K562 (cell line): ENCODE data around the gene DLGAP3. TPM values are rescaled to one million over a fixed set of nuclear protein-coding genes. Genes with fewer than 3 reads are reported as not detected.
A peak's percentile ranks its signal among the peaks of the same experiment; 100 is the strongest.

Source experiments
- ATAC-seq: fragments of 200-7000 bp; cut with Tn5 transposase; 3 replicates; pipeline ENCODE4 v1.9.1; 2020; ENCODE audit warnings: moderate library complexity
- BruUV-seq: library from RNA; stranded (reverse); fragments of 400-500 nt; replicated peaks from 2 replicates; lab custom pipeline; 2021; lab: Mats Ljungman, UMichigan
- CTCF ChIA-PET: fragments of 300-600 bp; formaldehyde crosslinking; extraction: SDS; loops from one replicate; lab custom pipeline; 2021; ENCODE audit warnings: low intra/inter-chr PET ratio; lab: Yijun Ruan, JAX
- POLR2A ChIA-PET: fragments of 300-600, 350-650 bp; sonication (Branson Sonifier 250); formaldehyde crosslinking; extraction: SDS; loops from one replicate; lab custom pipeline; 2021; ENCODE audit warnings: antibody characterized with exemption, inconsistent platforms; lab: Yijun Ruan, JAX
- DNase-seq, 4 experiments: peaks; one replicate each; pipeline versions ENCODE4 v3.0.0 to v3.0.0-alpha.2; 2011 to 2018; ENCODE audit warnings: low spot score in 3 of 4, mixed read lengths in 3 of 4; ENCODE audit errors: extremely low read depth in 1 of 4
- FAIRE-seq: peaks from 2 replicates; lab custom pipeline; 2011; peaks lifted over from hg19 to GRCh38; lab: Jason Lieb, UNC
- H2AFZ ChIP-seq: 2 replicates; pipeline ENCODE4 v1.6.0; 2011; ENCODE audit warnings: low read depth, low read length, control low read depth, inconsistent platforms
- H3K27ac ChIP-seq: fragments of 200-600 bp; 3 replicates; pipeline ENCODE4 v1.8.0; 2011; ENCODE audit warnings: low read depth, mild to moderate bottlenecking, control low read depth, inconsistent platforms, low read length, moderate library complexity, mixed read lengths; ENCODE audit errors: extremely low read depth
- H3K27me3 ChIP-seq, 2 experiments: fragments of 300-600 bp in 1 of 2; 2 replicates in 1 of 2; 3 replicates in 1 of 2; pipeline versions ENCODE4 v1.6.0 to v1.8.0; 2011; ENCODE audit warnings: inconsistent platforms in 2 of 2, low read length in 2 of 2, mild to moderate bottlenecking in 1 of 2, mixed read lengths in 1 of 2, moderate library complexity in 1 of 2; ENCODE audit not compliant: control insufficient read depth in 2 of 2, insufficient read depth in 2 of 2
- H3K36me3 ChIP-seq: fragments of 300-600 bp; 3 replicates; pipeline ENCODE4 v1.8.0; 2011; ENCODE audit warnings: mild to moderate bottlenecking, low read length, inconsistent platforms; ENCODE audit not compliant: control insufficient read depth, insufficient read depth
- H3K4me1 ChIP-seq, 2 experiments: fragments of 200-600 bp in 1 of 2; replicated peaks in 1 of 2; 2 replicates in 1 of 2; 3 replicates in 1 of 2; pipeline versions ENCODE4 v1.5.1 to v1.8.0; 2011; ENCODE audit warnings: inconsistent platforms in 2 of 2, low read length in 2 of 2, mild to moderate bottlenecking in 1 of 2, mixed read lengths in 1 of 2, moderate library complexity in 1 of 2; ENCODE audit not compliant: control insufficient read depth in 2 of 2, insufficient read depth in 2 of 2
- H3K4me2 ChIP-seq: 2 replicates; pipeline ENCODE4 v1.6.1; 2011; ENCODE audit warnings: low read length, control low read depth, inconsistent platforms, mixed read lengths; ENCODE audit not compliant: insufficient read depth
- H3K4me3 ChIP-seq: fragments of 200-600 bp; sonication (generic), shearing (Covaris generic); 2 replicates; pipeline ENCODE4 v1.5.1; 2016; ENCODE audit warnings: control low read depth, inconsistent platforms
- H3K79me2 ChIP-seq: fragments of 200-600 bp; 3 replicates; pipeline ENCODE4 v1.8.0; 2011; ENCODE audit warnings: low read length, inconsistent platforms; ENCODE audit not compliant: control insufficient read depth, insufficient read depth
- H3K9ac ChIP-seq, 2 experiments: 2 replicates each; pipeline versions ENCODE4 v1.6.0 to v1.6.1; 2011; ENCODE audit warnings: low read depth in 2 of 2, low read length in 2 of 2, control low read depth in 1 of 2, inconsistent platforms in 1 of 2, mild to moderate bottlenecking in 1 of 2, mixed read lengths in 1 of 2; ENCODE audit not compliant: insufficient read depth in 1 of 2
- H3K9me1 ChIP-seq: one replicate; pipeline ENCODE4 v1.6.0; 2011; ENCODE audit warnings: inconsistent platforms, mild to moderate bottlenecking, low read length, moderate library complexity; ENCODE audit not compliant: control insufficient read depth, insufficient read depth
- H3K9me3 ChIP-seq: replicated peaks from 2 replicates; pipeline ENCODE4 v1.5.1; 2011; ENCODE audit warnings: low read depth, low read length, inconsistent platforms; ENCODE audit not compliant: control insufficient read depth, insufficient read depth
- H4K20me1 ChIP-seq: replicated peaks from 2 replicates; pipeline ENCODE4 v1.6.1; 2011; ENCODE audit warnings: low read length, inconsistent platforms, mixed read lengths; ENCODE audit not compliant: control insufficient read depth, insufficient read depth
- AFF1 ChIP-seq, 2 experiments: fragments of 450-650 bp; IDR thresholded peaks; 2 replicates each; pipeline ENCODE4 v1.6.1; 2018; ENCODE audit warnings: mild to moderate bottlenecking in 2 of 2, low read depth in 1 of 2; ENCODE audit not compliant: partially characterized antibody in 2 of 2
- PHB2 ChIP-seq: fragments of 450-650 bp; IDR thresholded peaks from 2 replicates; pipeline ENCODE4 v1.6.1; 2017; ENCODE audit warnings: low read depth
- RCOR1 ChIP-seq, 2 experiments: IDR thresholded peaks; 2 replicates each; pipeline ENCODE4 v1.6.1; 2012; ENCODE audit warnings: low read depth in 2 of 2, low read length in 2 of 2, borderline replicate concordance in 1 of 2, improper control_type of control experiment in 1 of 2
- RREB1 ChIP-seq: fragments of 250-450 bp; sonication (Bioruptor Pico); IDR thresholded peaks from 2 replicates; pipeline ENCODE4 v1.4.0; 2020
- ZFX ChIP-seq: sonication (generic); formaldehyde crosslinking; IDR thresholded peaks from 2 replicates; pipeline ENCODE4 v1.8.0; 2022; ENCODE audit warnings: mild to moderate bottlenecking, missing genetic modification reagents, moderate library complexity
- WGBS: fragments of 100-300 bp; shearing (Covaris generic); methylation state at CpG from one replicate; pipeline ENCODE4 v1.1.6; 2016; ENCODE audit warnings: low coverage, mixed read lengths; ENCODE audit not compliant: insufficient coverage; ENCODE audit errors: missing lambda C conversion rate; 5-methylcytosine and 5-hydroxymethylcytosine counted together
- in situ Hi-C: fragments of 300-500 bp; cut with MboI; formaldehyde crosslinking; loops from 4 replicates; pipeline ENCODE4 v1.15.0; 2018; ENCODE audit warnings: inconsistent platforms, mixed read lengths
- intact Hi-C: fragments of 100-400 bp; cut with micrococcal nuclease; formaldehyde crosslinking; loops from 2 replicates; pipeline ENCODE4 v1.14.2; 2022
- polyA plus RNA-seq, 8 experiments: library from polyadenylated mRNA; depleted of rRNA in 4 of 8; stranded (reverse) in 5 of 8; unstranded in 3 of 8; fragments of >200 nt; fragmentation: Nextera tagmentation in 2 of 8; fragmentation: Illumina TruSeq in 1 of 8; extraction: Ambion mirVana in 2 of 8; extraction: Trizol in 1 of 8; gene quantifications; 2 replicates each; pipeline versions ENCODE4 v1.2.1 to v1.2.3, GENCODE V29; 2011 to 2014; ENCODE audit warnings: inconsistent platforms in 1 of 8, missing spikeins in 1 of 8
- total RNA-seq, 7 experiments: library from RNA; depleted of rRNA in 6 of 7; stranded (reverse); fragments of >200 nt in 6 of 7; fragmentation: Illumina TruSeq in 2 of 7; extraction: Trizol in 2 of 7; gene quantifications; 2 replicates each; pipeline versions ENCODE4 v1.2.1 to v1.2.3, GENCODE V29; 2011 to 2021; ENCODE audit warnings: low replicate concordance in 1 of 7
- TF ChIP-seq, protein P1 (sequence below): fragments of 250-450 bp; sonication (Bioruptor Pico); IDR thresholded peaks from 2 replicates; pipeline ENCODE4 v1.8.0; 2022; ENCODE audit warnings: inconsistent platforms

Gene DLGAP3
- total and polyA plus RNA-seq, 9 of the 15 experiments (the other 6 are each of a cell fraction or from before 2014, with no cell fraction given): 0.01 to 0.16 (median 0.07) TPM; not detected in 6

DNA sequence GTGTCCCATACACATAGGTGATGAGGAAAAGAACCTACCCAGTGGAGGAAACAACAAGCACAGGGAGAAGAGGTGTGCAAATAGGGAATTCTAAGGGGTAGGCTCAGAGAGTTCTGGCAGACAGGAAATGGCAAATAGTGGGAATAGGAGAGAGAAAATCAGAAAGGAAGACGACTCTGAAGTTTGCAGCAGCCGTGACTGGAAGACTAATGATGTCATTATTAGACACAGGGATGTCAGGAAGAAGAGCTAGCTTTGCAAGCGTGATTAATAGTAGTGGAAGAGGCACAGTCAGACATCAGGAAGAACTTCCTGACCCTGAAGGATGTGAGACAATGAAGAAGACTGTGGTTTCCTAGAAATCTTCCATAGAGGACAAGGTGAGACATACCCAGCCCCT is 21.1 kb downstream of the DLGAP3 start (continued):
- no peak for TF ChIP-seq RREB1 (CRISPR knock-in tag)
- TF ChIP-seq ZFX (CRISPR knock-in tag): no peak

- H2AFZ ChIP-seq: no peak overlapping the region
- H3K27me3 ChIP-seq: peaks cover 26 to 46% of the 10 kb centered on the region in 2 experiments; a peak in 4 of 5 replicates
- peaks cover 0 to 11% of the 10 kb centered on the region in 2 experiments; a peak in 1 of 5 replicates for H3K4me1 ChIP-seq
- no TSS peak for BruUV-seq
- DNase-seq (peak in 2 of 4 experiments; percentile 26 to 33), FAIRE-seq (peak; percentile 79), ATAC-seq (no peak)
- intact Hi-C loops: no loop called here
- no peaks in the 10 kb centered on the region for H3K79me2 ChIP-seq
- H3K27ac ChIP-seq: no peak overlapping the region
- H3K9me3 ChIP-seq: no peaks in the 10 kb centered on the region
- POLR2A ChIA-PET: interaction anchor here (0.7 to 1.4 kb wide), 3 partner anchors 10 to 13 kb away, joined by 3 read pairs; no protein-coding TSS in a partner anchor
- H3K4me3 ChIP-seq: no peak overlapping the region
- 0 out of 2 replicates have a peak, but pooled peaks cover 6% of the 10 kb centered on the region for H4K20me1 ChIP-seq
- no peaks in the 10 kb centered on the region for H3K36me3 ChIP-seq
- CTCF ChIA-PET: no interaction called here
- WGBS: 1% methylated on average over 5 of the region's 5 CpGs
- in situ Hi-C loops: no loop called here
- no peak overlapping the region for H3K9ac ChIP-seq
- no peaks in the 10 kb centered on the region for H3K9me1 ChIP-seq
- no peak overlapping the region for H3K4me2 ChIP-seq
- TF ChIP-seq PHB2 (no peak), RCOR1 (IDR thresholded peaks at IDR 0.05; ENCODE audit: borderline replicate concordance in 1 of 2, low read depth in 2 of 2, low read length in 2 of 2) (peak in 1 of 2 experiments; percentile 53; a peak in 1 of 4 replicates), AFF1 (IDR thresholded peaks at IDR 0.05; ENCODE audit: low read depth in 1 of 2, partially characterized antibody in 2 of 2) (peak in 1 of 2 experiments; percentile 87)
- TF ChIP-seq, protein P1, sequence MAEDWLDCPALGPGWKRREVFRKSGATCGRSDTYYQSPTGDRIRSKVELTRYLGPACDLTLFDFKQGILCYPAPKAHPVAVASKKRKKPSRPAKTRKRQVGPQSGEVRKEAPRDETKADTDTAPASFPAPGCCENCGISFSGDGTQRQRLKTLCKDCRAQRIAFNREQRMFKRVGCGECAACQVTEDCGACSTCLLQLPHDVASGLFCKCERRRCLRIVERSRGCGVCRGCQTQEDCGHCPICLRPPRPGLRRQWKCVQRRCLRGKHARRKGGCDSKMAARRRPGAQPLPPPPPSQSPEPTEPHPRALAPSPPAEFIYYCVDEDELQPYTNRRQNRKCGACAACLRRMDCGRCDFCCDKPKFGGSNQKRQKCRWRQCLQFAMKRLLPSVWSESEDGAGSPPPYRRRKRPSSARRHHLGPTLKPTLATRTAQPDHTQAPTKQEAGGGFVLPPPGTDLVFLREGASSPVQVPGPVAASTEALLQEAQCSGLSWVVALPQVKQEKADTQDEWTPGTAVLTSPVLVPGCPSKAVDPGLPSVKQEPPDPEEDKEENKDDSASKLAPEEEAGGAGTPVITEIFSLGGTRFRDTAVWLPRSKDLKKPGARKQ (CRISPR knock-in tag): no peak
Measured at GRCh38 chr1:34907487-34908090, 21.9 kb downstream of the DLGAP3 start.
